DND-41 (cell line): ENCODE results near the gene VPS33B.
A peak's percentile ranks its signal among the peaks of the same experiment; 100 is the strongest.

Experiments used
- ATAC-seq: fragments of 200-7000 bp; cut with Tn5 transposase; 3 replicates; pipeline ENCODE4 v1.9.1; 2021; ENCODE audit warnings: low read depth; ENCODE audit not compliant: insufficient read depth
- DNase-seq: peaks from one replicate; pipeline ENCODE4 v3.0.0-alpha.2; 2020
- H2AFZ ChIP-seq: 2 replicates; pipeline ENCODE4 v1.6.0; 2012; ENCODE audit warnings: low read depth, low read length
- H3K27ac ChIP-seq: 2 replicates; pipeline ENCODE4 v1.5.1; 2012; ENCODE audit warnings: low read length, inconsistent platforms
- H3K27me3 ChIP-seq: fragments of 200-600 bp; sonication (generic); 2 replicates; pipeline ENCODE4 v1.6.0; 2012; ENCODE audit warnings: low read length, mild to moderate bottlenecking, inconsistent platforms; ENCODE audit not compliant: insufficient read depth, poor library complexity
- H3K36me3 ChIP-seq: 2 replicates; pipeline ENCODE4 v1.5.1; 2012; ENCODE audit warnings: low read length, inconsistent platforms; ENCODE audit not compliant: insufficient read depth
- H3K4me1 ChIP-seq: 2 replicates; pipeline ENCODE4 v1.5.1; 2012; ENCODE audit warnings: mild to moderate bottlenecking, low read length; ENCODE audit not compliant: insufficient read depth
- H3K4me2 ChIP-seq: 2 replicates; pipeline ENCODE4 v1.6.0; 2012; ENCODE audit warnings: mild to moderate bottlenecking, moderate library complexity, low read length, inconsistent platforms; ENCODE audit not compliant: insufficient read depth
- H3K4me3 ChIP-seq, 2 experiments: fragments of 200-600 bp in 1 of 2; shearing (Covaris generic) in 1 of 2; 2 replicates each; pipeline ENCODE4 v1.5.1; 2012 to 2016; ENCODE audit warnings: inconsistent platforms in 2 of 2, low read length in 2 of 2, mild to moderate bottlenecking in 2 of 2, low read depth in 1 of 2, moderate library complexity in 1 of 2
- H3K79me2 ChIP-seq: 2 replicates; pipeline ENCODE4 v1.6.0; 2012; ENCODE audit warnings: low read length, inconsistent platforms; ENCODE audit not compliant: insufficient read depth
- H3K9ac ChIP-seq: 2 replicates; pipeline ENCODE4 v1.6.0; 2012; ENCODE audit warnings: low read depth, mild to moderate bottlenecking, inconsistent platforms, low read length, moderate library complexity
- H3K9me3 ChIP-seq: 2 replicates; pipeline ENCODE4 v1.5.1; 2012; ENCODE audit warnings: low read length, moderate library complexity, mild to moderate bottlenecking, inconsistent platforms; ENCODE audit not compliant: insufficient read depth, severe bottlenecking
- H4K20me1 ChIP-seq: 2 replicates; pipeline ENCODE4 v1.6.0; 2012; ENCODE audit warnings: low read length; ENCODE audit not compliant: insufficient read depth
- EZH2 ChIP-seq: IDR thresholded peaks from 3 replicates; pipeline ENCODE4 v1.6.1; 2012; ENCODE audit warnings: borderline replicate concordance, low read depth, mild to moderate bottlenecking, moderate library complexity, low read length, inconsistent platforms; ENCODE audit not compliant: severe bottlenecking
- TF ChIP-seq, protein P1 (sequence below): IDR thresholded peaks from 2 replicates; pipeline ENCODE4 v1.5.1; 2012; ENCODE audit warnings: borderline replicate concordance, low read length, moderate library complexity, mild to moderate bottlenecking; ENCODE audit not compliant: poor library complexity, severe bottlenecking; ENCODE audit errors: extremely low read depth

Gene VPS33B

DNA sequence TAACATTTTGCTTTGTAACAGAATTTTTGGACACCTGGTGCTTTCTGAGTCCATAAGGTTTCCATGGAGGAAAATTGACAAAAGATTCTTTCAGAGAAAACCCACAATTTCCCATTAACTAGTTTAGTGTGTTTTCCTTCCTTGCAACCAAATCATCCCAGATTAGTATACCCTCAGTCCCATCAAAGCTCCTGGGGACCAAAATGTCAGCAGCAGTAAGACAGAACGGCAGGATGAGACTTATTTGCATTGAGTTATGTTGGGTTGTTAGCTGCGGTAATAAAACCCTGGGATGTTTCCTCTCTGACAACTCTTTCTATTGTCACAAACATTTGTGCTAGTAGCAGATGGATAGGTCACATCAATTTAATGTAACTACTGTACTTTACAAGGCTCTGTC lies 32.4 kb upstream of the VPS33B start:
- no peak overlapping the region for H3K4me2 ChIP-seq
- DNase-seq (no peak), ATAC-seq (no peak)
- TF ChIP-seq, protein P1, sequence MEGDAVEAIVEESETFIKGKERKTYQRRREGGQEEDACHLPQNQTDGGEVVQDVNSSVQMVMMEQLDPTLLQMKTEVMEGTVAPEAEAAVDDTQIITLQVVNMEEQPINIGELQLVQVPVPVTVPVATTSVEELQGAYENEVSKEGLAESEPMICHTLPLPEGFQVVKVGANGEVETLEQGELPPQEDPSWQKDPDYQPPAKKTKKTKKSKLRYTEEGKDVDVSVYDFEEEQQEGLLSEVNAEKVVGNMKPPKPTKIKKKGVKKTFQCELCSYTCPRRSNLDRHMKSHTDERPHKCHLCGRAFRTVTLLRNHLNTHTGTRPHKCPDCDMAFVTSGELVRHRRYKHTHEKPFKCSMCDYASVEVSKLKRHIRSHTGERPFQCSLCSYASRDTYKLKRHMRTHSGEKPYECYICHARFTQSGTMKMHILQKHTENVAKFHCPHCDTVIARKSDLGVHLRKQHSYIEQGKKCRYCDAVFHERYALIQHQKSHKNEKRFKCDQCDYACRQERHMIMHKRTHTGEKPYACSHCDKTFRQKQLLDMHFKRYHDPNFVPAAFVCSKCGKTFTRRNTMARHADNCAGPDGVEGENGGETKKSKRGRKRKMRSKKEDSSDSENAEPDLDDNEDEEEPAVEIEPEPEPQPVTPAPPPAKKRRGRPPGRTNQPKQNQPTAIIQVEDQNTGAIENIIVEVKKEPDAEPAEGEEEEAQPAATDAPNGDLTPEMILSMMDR = no peak
- no peak for TF ChIP-seq EZH2
- no peak overlapping the region for H3K4me3 ChIP-seq
- no peaks in the 10 kb centered on the region for H3K9me3 ChIP-seq
- no peak overlapping the region for H3K9ac ChIP-seq
- no peaks in the 10 kb centered on the region for H4K20me1 ChIP-seq
- H3K36me3 ChIP-seq = no peaks in the 10 kb centered on the region
- H3K79me2 ChIP-seq = no peaks in the 10 kb centered on the region
- H3K27ac ChIP-seq = no peak overlapping the region
- peaks cover 5% of the 10 kb centered on the region for H3K27me3 ChIP-seq
- no peaks in the 10 kb centered on the region for H3K4me1 ChIP-seq
- no peak overlapping the region for H2AFZ ChIP-seq

GRCh38 chr15:91051248-91051647 lies 28.9 kb upstream of the VPS33B start:
- Histone ChIP-seq H3K27me3 (peaks cover 4% of the 10 kb centered on the region), H3K4me2 (no peak overlapping the region), H2AFZ (no peak overlapping the region), H3K4me3 (no peak overlapping the region), H4K20me1 (no peaks in the 10 kb centered on the region), H3K36me3 (no peaks in the 10 kb centered on the region), H3K27ac (no peak overlapping the region), H3K4me1 (peaks cover 14% of the 10 kb centered on the region), H3K9ac (no peak overlapping the region), H3K79me2 (no peaks in the 10 kb centered on the region), H3K9me3 (no peaks in the 10 kb centered on the region)
- no peak for TF ChIP-seq EZH2
- TF ChIP-seq, protein P1 = no peak
- ATAC-seq = no peak
- DNase-seq = no peak

DNA sequence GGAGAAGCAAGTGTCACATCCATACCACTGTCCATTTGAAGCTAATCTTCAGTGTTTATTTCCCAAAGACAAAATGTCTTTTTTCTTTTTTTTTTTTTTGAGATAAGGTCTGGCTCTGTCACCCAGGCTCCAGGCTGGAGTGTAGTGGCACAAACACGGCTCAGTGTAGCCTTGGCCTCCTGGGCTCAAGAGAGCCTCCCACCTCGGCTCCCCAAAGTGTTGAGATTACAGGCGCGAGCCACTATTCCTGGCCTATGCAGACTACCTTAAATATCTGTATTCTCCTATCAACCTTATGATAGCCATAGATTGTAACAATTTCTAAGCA lies 27.7 kb upstream of the VPS33B start:
- ATAC-seq = no peak
- TF ChIP-seq EZH2 = no peak
- TF ChIP-seq, protein P1 = no peak
- Histone ChIP-seq H3K27me3 (peaks cover 4% of the 10 kb centered on the region), H3K4me2 (no peak overlapping the region), H3K4me3 (no peak overlapping the region), H3K9ac (no peak overlapping the region), H4K20me1 (no peaks in the 10 kb centered on the region), H2AFZ (no peak overlapping the region), H3K36me3 (no peaks in the 10 kb centered on the region), H3K79me2 (no peaks in the 10 kb centered on the region), H3K27ac (no peak overlapping the region), H3K4me1 (peaks cover 14% of the 10 kb centered on the region), H3K9me3 (no peaks in the 10 kb centered on the region)
- DNase-seq = no peak

DNA sequence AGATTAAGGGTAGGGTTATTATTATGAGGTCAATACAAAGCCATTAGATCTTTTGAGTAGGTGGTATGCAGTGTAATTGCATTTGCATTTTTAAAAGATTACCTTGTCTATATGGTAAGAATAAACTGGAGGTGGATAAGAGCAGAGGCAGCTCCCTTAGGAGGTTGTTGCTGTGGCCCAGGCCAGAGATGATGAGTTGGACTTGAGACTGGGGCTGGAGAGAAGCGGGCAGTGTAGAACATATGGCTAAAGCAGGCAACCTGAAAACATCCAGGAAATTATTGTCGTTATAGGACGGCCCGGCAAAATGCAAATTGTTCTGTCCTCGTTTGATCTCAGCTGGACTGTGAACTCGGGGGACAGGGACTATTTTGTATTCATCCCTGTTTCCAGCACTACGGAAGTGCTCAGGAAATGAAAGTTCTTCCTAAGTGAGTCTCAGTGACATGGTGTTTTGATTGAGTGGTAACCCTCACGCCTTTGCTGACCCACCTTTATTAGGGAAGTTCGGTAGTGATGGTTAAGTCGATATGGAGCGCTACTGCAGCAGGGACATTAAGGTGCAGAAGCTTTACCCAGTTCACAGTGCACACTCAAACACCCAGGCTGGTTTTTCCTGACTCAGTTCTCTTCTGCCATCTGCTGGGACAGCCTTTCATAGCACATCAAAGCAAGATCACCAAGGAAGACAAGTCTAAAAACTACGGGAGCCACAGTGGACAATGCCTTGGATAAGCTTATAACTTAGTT lies 27.2 kb upstream of the VPS33B start:
- no peak overlapping the region for H3K4me3 ChIP-seq
- H3K9me3 ChIP-seq = no peaks in the 10 kb centered on the region
- H3K4me1 ChIP-seq = peaks cover 14% of the 10 kb centered on the region
- H3K9ac ChIP-seq = no peak overlapping the region
- H3K27ac ChIP-seq = no peak overlapping the region
- ATAC-seq (peak; percentile 79), DNase-seq (peak; percentile 60)
- no peaks in the 10 kb centered on the region for H3K27me3 ChIP-seq
- no peaks in the 10 kb centered on the region for H3K36me3 ChIP-seq
- H2AFZ ChIP-seq = no peak overlapping the region
- TF ChIP-seq EZH2 = no peak
- TF ChIP-seq, protein P1 = peak; percentile 71
- no peaks in the 10 kb centered on the region for H4K20me1 ChIP-seq
- H3K4me2 ChIP-seq = no peak overlapping the region
- H3K79me2 ChIP-seq = no peaks in the 10 kb centered on the region
